ENCODE measurements around the gene HOXD3. TPM values are rescaled to one million over a fixed set of nuclear protein-coding genes. Genes with fewer than 3 reads are reported as not detected.

Gene HOXD3
- total RNA-seq, 1 donor from 2014 or later: not detected

- Mint-ChIP-seq H3K4me1 (ENCODE audit: low read depth) (no peaks in the 10 kb centered on the region), H3K4me3 (ENCODE audit: unreplicated experiment) (no peak overlapping the region), H3K36me3 (ENCODE audit: low read depth) (no peaks in the 10 kb centered on the region), H3K27me3 (ENCODE audit: low read depth) (peaks cover 90% of the 10 kb centered on the region), H3K27ac (ENCODE audit: unreplicated experiment) (no peak overlapping the region), H3K9me3 (ENCODE audit: low read depth) (no peaks in the 10 kb centered on the region)
- TF ChIP-seq CTCF (IDR thresholded peaks at IDR 0.05): no peak
- DNase-seq (ENCODE audit: low spot score): no peak
Observed at GRCh38 chr2:176150584-176151441, 6.3 kb upstream of the HOXD3 start.

GRCh38 chr2:176151442-176152287 lies 5.4 kb upstream of the HOXD3 start, which contains the start of gene HOXD4:
TSS of gene HOXD4 (plus strand) at chr2:176151550. CDS start at chr2:176151634, 84 bp downstream.
- Mint-ChIP-seq H3K4me1 (ENCODE audit: low read depth) (no peaks in the 10 kb centered on the region), H3K27ac (ENCODE audit: unreplicated experiment) (no peak within 1 kb of the TSS), H3K36me3 (ENCODE audit: low read depth) (no peaks in the 10 kb centered on the region), H3K27me3 (ENCODE audit: low read depth) (peaks cover 90% of the 10 kb centered on the region), H3K4me3 (ENCODE audit: unreplicated experiment) (no peak within 1 kb of the TSS), H3K9me3 (ENCODE audit: low read depth) (no peaks in the 10 kb centered on the region)
- no peak for DNase-seq (ENCODE audit: low spot score)
- no peak for TF ChIP-seq CTCF (IDR thresholded peaks at IDR 0.05)

- Mint-ChIP-seq H3K36me3 (ENCODE audit: low read depth) (no peaks in the 10 kb centered on the region), H3K4me3 (ENCODE audit: unreplicated experiment) (no peak overlapping the region), H3K27me3 (ENCODE audit: low read depth) (peaks cover 86% of the 10 kb centered on the region), H3K4me1 (ENCODE audit: low read depth) (peaks cover 3% of the 10 kb centered on the region), H3K9me3 (ENCODE audit: low read depth) (no peaks in the 10 kb centered on the region), H3K27ac (ENCODE audit: unreplicated experiment) (no peak overlapping the region)
- TF ChIP-seq CTCF (IDR thresholded peaks at IDR 0.05): no peak
- no peak for DNase-seq (ENCODE audit: low spot score)
Observed at GRCh38 chr2:176152350-176153181, 4.5 kb upstream of the HOXD3 start.

GRCh38 chr2:176154576-176155252 lies 2.4 kb upstream of the HOXD3 start:
- H3K36me3 Mint-ChIP-seq (ENCODE audit: low read depth): peaks cover 2% of the 10 kb centered on the region
- peaks cover 6% of the 10 kb centered on the region for H3K4me1 Mint-ChIP-seq (ENCODE audit: low read depth)
- peaks cover 80% of the 10 kb centered on the region for H3K27me3 Mint-ChIP-seq (ENCODE audit: low read depth)
- TF ChIP-seq CTCF (IDR thresholded peaks at IDR 0.05): no peak
- no peaks in the 10 kb centered on the region for H3K9me3 Mint-ChIP-seq (ENCODE audit: low read depth)
- H3K4me3 Mint-ChIP-seq (ENCODE audit: unreplicated experiment): no peak overlapping the region
- DNase-seq (ENCODE audit: low spot score): no peak
- H3K27ac Mint-ChIP-seq (ENCODE audit: unreplicated experiment): no peak overlapping the region
